Measurements from ENCODE around the gene STX1A. TPM values are rescaled to one million over a fixed set of nuclear protein-coding genes. Genes with fewer than 3 reads are reported as not detected.
"Not testable (repeated sequence)": the region's sequence is repeated elsewhere in the genome, so short reads cannot be mapped to it uniquely, and the experiment has no call there.

Gene STX1A
- total RNA-seq, 1 experiment from 2014 or later, result 12.1 TPM

GRCh38 chr7:73683056-73683787 is 36.2 kb downstream of the STX1A start, which contains the start of the genes BUD23 and DNAJC30:
Gene BUD23 (plus strand): TSS chr7:73683597. CDS start chr7:73683626, 29 bp downstream.
Gene DNAJC30 (minus strand): TSS chr7:73683453. CDS start chr7:73683423, 30 bp downstream.
- DNase-seq (ENCODE audit: low spot score), result peak; percentile 96

- DNase-seq (ENCODE audit: low spot score), result no peak
These were observed 36.8 kb downstream of the STX1A start for GRCh38 chr7:73682745-73683055.

- DNase-seq (ENCODE audit: low spot score), result no peak
These were observed 38.4 kb downstream of the STX1A start for GRCh38 chr7:73681031-73681430.

GRCh38 chr7:73680501-73680900 is 39.0 kb downstream of the STX1A start:
- no peak for DNase-seq (ENCODE audit: low spot score)

- DNase-seq (ENCODE audit: low spot score), result no peak
These were observed 39.8 kb downstream of the STX1A start for GRCh38 chr7:73679709-73680108.

GRCh38 chr7:73678862-73679261 is 40.6 kb downstream of the STX1A start:
- DNase-seq (ENCODE audit: low spot score), result no peak

GRCh38 chr7:73676062-73676461 is 43.4 kb downstream of the STX1A start:
- DNase-seq (ENCODE audit: low spot score), result not testable (repeated sequence)

- no peak for DNase-seq (ENCODE audit: low spot score)
These were observed 44.9 kb downstream of the STX1A start for GRCh38 chr7:73674468-73675124.

GRCh38 chr7:73671857-73672445 is 47.5 kb downstream of the STX1A start:
- no peak for DNase-seq (ENCODE audit: low spot score)

GRCh38 chr7:73671322-73671661 is 48.2 kb downstream of the STX1A start:
- DNase-seq (ENCODE audit: low spot score), result no peak

GRCh38 chr7:73669858-73670385 is 49.5 kb downstream of the STX1A start:
- DNase-seq (ENCODE audit: low spot score), result no peak

- no peak for DNase-seq (ENCODE audit: low spot score)
These were observed 50.2 kb downstream of the STX1A start for GRCh38 chr7:73669288-73669701.

- no peak for DNase-seq (ENCODE audit: low spot score)
These were observed 50.6 kb downstream of the STX1A start for GRCh38 chr7:73668886-73669230.

GRCh38 chr7:73668103-73668885 is 51.2 kb downstream of the STX1A start:
- DNase-seq (ENCODE audit: low spot score), result no peak

- peak; percentile 81 for DNase-seq (ENCODE audit: low spot score)
These were observed 51.9 kb downstream of the STX1A start, which contains the start of gene VPS37D for GRCh38 chr7:73667344-73668102. Gene VPS37D (plus strand): TSS chr7:73667831. CDS start chr7:73667959, 128 bp downstream.

- no peak for DNase-seq (ENCODE audit: low spot score)
These were observed 56.4 kb downstream of the STX1A start for GRCh38 chr7:73663033-73663432.

- DNase-seq (ENCODE audit: low spot score), result not testable (repeated sequence)
These were observed 58.9 kb downstream of the STX1A start for GRCh38 chr7:73660594-73660993.

GRCh38 chr7:73659983-73660382 is 59.5 kb downstream of the STX1A start:
- no peak for DNase-seq (ENCODE audit: low spot score)

- not testable (repeated sequence) for DNase-seq (ENCODE audit: low spot score)
These were observed 64.2 kb downstream of the STX1A start for GRCh38 chr7:73655309-73655708.

GRCh38 chr7:73652541-73652949 is 66.9 kb downstream of the STX1A start:
- DNase-seq (ENCODE audit: low spot score), result no peak

GRCh38 chr7:73650524-73650923 is 68.9 kb downstream of the STX1A start:
- no peak for DNase-seq (ENCODE audit: low spot score)

Measured in H4 (cell line).